Adipocyte (in vitro differentiated cells): Measurements from ENCODE around the gene RAX.

Experiments used
- DNase-seq: peaks from one replicate; pipeline ENCODE4 v3.0.0-alpha.2; 2015; ENCODE audit warnings: low read depth
- H3K27me3 ChIP-seq: replicated peaks from 2 replicates; pipeline ENCODE4 v1.7.0; 2013; ENCODE audit warnings: mild to moderate bottlenecking, low read length, moderate library complexity; ENCODE audit not compliant: control insufficient read depth, insufficient read depth
- H3K36me3 ChIP-seq: 2 replicates; pipeline ENCODE4 v1.7.0; 2013; ENCODE audit warnings: low read length, mild to moderate bottlenecking, moderate library complexity; ENCODE audit not compliant: control insufficient read depth, insufficient read depth, severe bottlenecking
- H3K4me1 ChIP-seq: 2 replicates; pipeline ENCODE4 v1.7.0; 2013; ENCODE audit warnings: mild to moderate bottlenecking, low read length, moderate library complexity; ENCODE audit not compliant: control insufficient read depth, insufficient read depth
- H3K4me3 ChIP-seq: 2 replicates; pipeline ENCODE4 v1.7.0; 2013; ENCODE audit warnings: mild to moderate bottlenecking, low read length, moderate library complexity
- H3K9ac ChIP-seq: 2 replicates; pipeline ENCODE4 v1.7.0; 2013; ENCODE audit warnings: mild to moderate bottlenecking, low read length, moderate library complexity
- H3K9me3 ChIP-seq: 2 replicates; pipeline ENCODE4 v1.7.0; 2013; ENCODE audit warnings: mild to moderate bottlenecking, low read length, moderate library complexity; ENCODE audit not compliant: control insufficient read depth

Gene RAX

GRCh38 chr18:59298871-59299270 lies 25.6 kb upstream of the RAX start:
- no peaks in the 10 kb centered on the region for H3K36me3 ChIP-seq
- H3K9me3 ChIP-seq, result no peaks in the 10 kb centered on the region
- no peak overlapping the region for H3K9ac ChIP-seq
- H3K27me3 ChIP-seq, result peaks cover 66% of the 10 kb centered on the region
- no peaks in the 10 kb centered on the region for H3K4me1 ChIP-seq
- no peak for DNase-seq
- H3K4me3 ChIP-seq, result no peak overlapping the region

- Histone ChIP-seq H3K4me1 (no peaks in the 10 kb centered on the region), H3K9ac (no peak overlapping the region), H3K4me3 (no peak overlapping the region), H3K36me3 (no peaks in the 10 kb centered on the region), H3K27me3 (peaks cover 50% of the 10 kb centered on the region), H3K9me3 (no peaks in the 10 kb centered on the region)
- DNase-seq, result no peak
Measured at GRCh38 chr18:59293317-59293716, 20.1 kb upstream of the RAX start.

GRCh38 chr18:59286341-59286740 lies 13.1 kb upstream of the RAX start:
- Histone ChIP-seq H3K36me3 (no peaks in the 10 kb centered on the region), H3K4me3 (no peak overlapping the region), H3K9me3 (peaks cover 8% of the 10 kb centered on the region), H3K9ac (no peak overlapping the region), H3K27me3 (peaks cover 19% of the 10 kb centered on the region), H3K4me1 (no peaks in the 10 kb centered on the region)
- no peak for DNase-seq

- H3K4me1 ChIP-seq, result no peaks in the 10 kb centered on the region
- peaks cover 8% of the 10 kb centered on the region for H3K9me3 ChIP-seq
- H3K9ac ChIP-seq, result no peak overlapping the region
- H3K4me3 ChIP-seq, result no peak overlapping the region
- no peak for DNase-seq
- no peaks in the 10 kb centered on the region for H3K36me3 ChIP-seq
- peaks cover 45% of the 10 kb centered on the region for H3K27me3 ChIP-seq
Measured at GRCh38 chr18:59282341-59282740, 9.1 kb upstream of the RAX start.

GRCh38 chr18:59279722-59280121 lies 6.5 kb upstream of the RAX start:
- DNase-seq, result no peak
- no peaks in the 10 kb centered on the region for H3K36me3 ChIP-seq
- no peaks in the 10 kb centered on the region for H3K9me3 ChIP-seq
- no peaks in the 10 kb centered on the region for H3K4me1 ChIP-seq
- H3K27me3 ChIP-seq, result peaks cover 70% of the 10 kb centered on the region
- no peak overlapping the region for H3K4me3 ChIP-seq
- H3K9ac ChIP-seq, result no peak overlapping the region

- Histone ChIP-seq H3K4me3 (no peak overlapping the region), H3K27me3 (peaks cover 75% of the 10 kb centered on the region), H3K9ac (no peak overlapping the region), H3K36me3 (no peaks in the 10 kb centered on the region), H3K9me3 (no peaks in the 10 kb centered on the region), H3K4me1 (no peaks in the 10 kb centered on the region)
- no peak for DNase-seq
Measured at GRCh38 chr18:59279193-59279592, 5.9 kb upstream of the RAX start.

GRCh38 chr18:59278793-59279192 lies 5.5 kb upstream of the RAX start:
- DNase-seq, result no peak
- peaks cover 79% of the 10 kb centered on the region for H3K27me3 ChIP-seq
- H3K4me3 ChIP-seq, result no peak overlapping the region
- H3K36me3 ChIP-seq, result no peaks in the 10 kb centered on the region
- no peaks in the 10 kb centered on the region for H3K9me3 ChIP-seq
- H3K4me1 ChIP-seq, result no peaks in the 10 kb centered on the region
- no peak overlapping the region for H3K9ac ChIP-seq

- Histone ChIP-seq H3K36me3 (no peaks in the 10 kb centered on the region), H3K9me3 (peaks cover 2% of the 10 kb centered on the region), H3K27me3 (peaks cover 82% of the 10 kb centered on the region), H3K9ac (no peak overlapping the region), H3K4me3 (no peak overlapping the region), H3K4me1 (no peaks in the 10 kb centered on the region)
- DNase-seq, result no peak
Measured at GRCh38 chr18:59276047-59276446, 2.8 kb upstream of the RAX start.

GRCh38 chr18:59275406-59275949 lies 2.2 kb upstream of the RAX start:
- no peaks in the 10 kb centered on the region for H3K36me3 ChIP-seq
- H3K27me3 ChIP-seq, result peaks cover 83% of the 10 kb centered on the region
- no peaks in the 10 kb centered on the region for H3K4me1 ChIP-seq
- H3K9me3 ChIP-seq, result peaks cover 3% of the 10 kb centered on the region
- DNase-seq, result no peak
- no peak overlapping the region for H3K4me3 ChIP-seq
- H3K9ac ChIP-seq, result no peak overlapping the region

GRCh38 chr18:59274533-59274928 lies 1.3 kb upstream of the RAX start:
- H3K9ac ChIP-seq, result no peak overlapping the region
- no peak overlapping the region for H3K4me3 ChIP-seq
- peaks cover 83% of the 10 kb centered on the region for H3K27me3 ChIP-seq
- H3K36me3 ChIP-seq, result no peaks in the 10 kb centered on the region
- no peak for DNase-seq
- peaks cover 3% of the 10 kb centered on the region for H3K9me3 ChIP-seq
- no peaks in the 10 kb centered on the region for H3K4me1 ChIP-seq

- Histone ChIP-seq H3K4me1 (no peaks in the 10 kb centered on the region), H3K4me3 (no peak overlapping the region), H3K27me3 (peaks cover 85% of the 10 kb centered on the region), H3K36me3 (no peaks in the 10 kb centered on the region), H3K9me3 (peaks cover 3% of the 10 kb centered on the region), H3K9ac (no peak overlapping the region)
- DNase-seq, result no peak
Measured at GRCh38 chr18:59273759-59274532, 692 bp upstream of the RAX start.
